ENCODE data around the gene XYLT1. TPM values are rescaled to one million over a fixed set of nuclear protein-coding genes. Genes with fewer than 3 reads are reported as not detected.

Gene XYLT1
- total RNA-seq, 3 donors from 2014 or later (not counting 1 experiment from before 2014, with no cell fraction given): 40.9 to 55.5 (median 43.8) TPM

GRCh38 chr16:17354685-17355084, 116.1 kb downstream of the XYLT1 start:
- 97% methylated on average over 4 of the region's 4 CpGs for WGBS (ENCODE audit: insufficient coverage)
- H3K4me3 ChIP-seq (ENCODE audit: low read length): no peak overlapping the region
- ATAC-seq (no peak), DNase-seq (no peak)
- Mint-ChIP-seq H3K9me3 (no peaks in the 10 kb centered on the region), H3K27me3 (ENCODE audit: low read depth in 2 of 2) (no peaks in the 10 kb centered on the region), H3K4me3 (no peak overlapping the region), H3K36me3 (no peaks in the 10 kb centered on the region), H3K27ac (no peak overlapping the region), H3K4me1 (peaks cover 58 to 64% of the 10 kb centered on the region in 2 donors)
- H3K36me3 ChIP-seq (ENCODE audit: control insufficient read depth, insufficient read depth, low read length): peaks cover 5% of the 10 kb centered on the region
- H3K4me1 ChIP-seq (ENCODE audit: control insufficient read depth, insufficient read depth, low read length): peaks cover 46% of the 10 kb centered on the region
- no peak overlapping the region for H3K27ac ChIP-seq (ENCODE audit: low read length)
- no peak for TF ChIP-seq CTCF (IDR thresholded peaks at IDR 0.05)
- H3K27me3 ChIP-seq (ENCODE audit: control insufficient read depth, insufficient read depth, low read length): no peaks in the 10 kb centered on the region
- H3K9me3 ChIP-seq (ENCODE audit: control insufficient read depth, insufficient read depth, low read length): no peaks in the 10 kb centered on the region
- intact Hi-C loops (cut with micrococcal nuclease): no loop called here

GRCh38 chr16:17354141-17354601, 116.6 kb downstream of the XYLT1 start:
- ATAC-seq: no peak
- Mint-ChIP-seq H3K9me3 (no peaks in the 10 kb centered on the region), H3K4me1 (peaks cover 53 to 64% of the 10 kb centered on the region in 2 donors), H3K36me3 (no peaks in the 10 kb centered on the region), H3K27ac (no peak overlapping the region), H3K4me3 (no peak overlapping the region), H3K27me3 (ENCODE audit: low read depth in 2 of 2) (no peaks in the 10 kb centered on the region)
- Histone ChIP-seq H3K36me3 (ENCODE audit: control insufficient read depth, insufficient read depth, low read length) (peaks cover 5% of the 10 kb centered on the region), H3K9me3 (ENCODE audit: control insufficient read depth, insufficient read depth, low read length) (no peaks in the 10 kb centered on the region), H3K27me3 (ENCODE audit: control insufficient read depth, insufficient read depth, low read length) (no peaks in the 10 kb centered on the region), H3K27ac (ENCODE audit: low read length) (no peak overlapping the region), H3K4me3 (ENCODE audit: low read length) (no peak overlapping the region), H3K4me1 (ENCODE audit: control insufficient read depth, insufficient read depth, low read length) (peaks cover 41% of the 10 kb centered on the region)
- TF ChIP-seq CTCF (IDR thresholded peaks at IDR 0.05): no peak
- DNase-seq: no peak
- 84% methylated on average over 10 of the region's 10 CpGs for WGBS (ENCODE audit: insufficient coverage)
- intact Hi-C loops (cut with micrococcal nuclease): no loop called here

GRCh38 chr16:17353561-17353960, 117.2 kb downstream of the XYLT1 start:
- no peak overlapping the region for H3K4me3 Mint-ChIP-seq
- H3K36me3 Mint-ChIP-seq: no peaks in the 10 kb centered on the region
- no peak for TF ChIP-seq CTCF (IDR thresholded peaks at IDR 0.05)
- Histone ChIP-seq H3K27me3 (ENCODE audit: control insufficient read depth, insufficient read depth, low read length) (no peaks in the 10 kb centered on the region), H3K36me3 (ENCODE audit: control insufficient read depth, insufficient read depth, low read length) (peaks cover 5% of the 10 kb centered on the region), H3K4me3 (ENCODE audit: low read length) (no peak overlapping the region), H3K27ac (ENCODE audit: low read length) (no peak overlapping the region), H3K4me1 (ENCODE audit: control insufficient read depth, insufficient read depth, low read length) (peaks cover 40% of the 10 kb centered on the region), H3K9me3 (ENCODE audit: control insufficient read depth, insufficient read depth, low read length) (no peaks in the 10 kb centered on the region)
- no peak overlapping the region for H3K27ac Mint-ChIP-seq
- no peaks in the 10 kb centered on the region for H3K9me3 Mint-ChIP-seq
- ATAC-seq: peak in 1 of 3 donors; percentile 38
- intact Hi-C loops (cut with micrococcal nuclease): no loop called here
- DNase-seq: no peak
- H3K27me3 Mint-ChIP-seq (ENCODE audit: low read depth in 2 of 2): no peaks in the 10 kb centered on the region
- H3K4me1 Mint-ChIP-seq: peaks cover 52 to 64% of the 10 kb centered on the region in 2 donors
- WGBS (ENCODE audit: insufficient coverage): 97% methylated on average over 3 of the region's 3 CpGs

GRCh38 chr16:17351441-17352035, 119.2 kb downstream of the XYLT1 start:
- H3K9me3 ChIP-seq (ENCODE audit: control insufficient read depth, insufficient read depth, low read length): no peaks in the 10 kb centered on the region
- H3K27ac ChIP-seq (ENCODE audit: low read length): no peak overlapping the region
- Mint-ChIP-seq H3K36me3 (no peaks in the 10 kb centered on the region), H3K9me3 (no peaks in the 10 kb centered on the region), H3K4me3 (no peak overlapping the region), H3K27ac (peak overlapping the region in 1 of 2 donors; percentile 44), H3K27me3 (ENCODE audit: low read depth in 2 of 2) (no peaks in the 10 kb centered on the region), H3K4me1 (peaks cover 58 to 71% of the 10 kb centered on the region in 2 donors)
- DNase-seq (peak in 1 of 2 donors; percentile 49), ATAC-seq (no peak)
- H3K4me3 ChIP-seq (ENCODE audit: low read length): no peak overlapping the region
- peaks cover 42% of the 10 kb centered on the region for H3K4me1 ChIP-seq (ENCODE audit: control insufficient read depth, insufficient read depth, low read length)
- H3K27me3 ChIP-seq (ENCODE audit: control insufficient read depth, insufficient read depth, low read length): no peaks in the 10 kb centered on the region
- intact Hi-C loops (cut with micrococcal nuclease): no loop called here
- peaks cover 5% of the 10 kb centered on the region for H3K36me3 ChIP-seq (ENCODE audit: control insufficient read depth, insufficient read depth, low read length)
- TF ChIP-seq CTCF (IDR thresholded peaks at IDR 0.05): no peak
- 93% methylated on average over 5 of the region's 6 CpGs for WGBS (ENCODE audit: insufficient coverage)

Measured in natural killer cell (primary cell).